Measurements from ENCODE around the gene STN1. TPM values are rescaled to one million over a fixed set of nuclear protein-coding genes. Genes with fewer than 3 reads are reported as not detected.

STN1 gene
- polyA plus RNA-seq, 4 donors: 11.2 to 18.1 (median 14.9) TPM

DNA sequence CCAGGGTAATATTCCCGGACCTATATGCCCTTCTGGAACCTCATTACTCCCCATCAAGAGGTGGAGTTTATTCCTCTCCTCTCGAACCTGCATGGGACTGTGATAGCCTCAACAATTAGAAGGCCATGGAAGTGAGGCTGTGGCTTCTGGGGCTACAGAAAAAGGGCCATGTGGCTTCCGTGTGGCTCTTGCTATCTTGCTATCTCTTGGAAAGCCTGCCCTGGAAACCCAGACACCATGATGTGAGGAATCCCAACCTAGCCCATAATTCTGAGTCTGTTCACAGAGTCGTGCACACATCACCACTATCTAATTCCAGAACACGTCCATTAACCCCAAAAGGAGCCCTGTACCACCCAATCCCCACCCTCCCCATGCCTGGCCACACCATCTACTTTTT is 41.8 kb downstream of the STN1 start:
- no peaks in the 10 kb centered on the region for H3K27me3 ChIP-seq (ENCODE audit: control insufficient read depth in 3 of 3, insufficient read depth in 3 of 3, low read length in 3 of 3)
- peaks cover 6 to 41% (median 15%) of the 10 kb centered on the region in 3 donors for H3K36me3 ChIP-seq (ENCODE audit: control insufficient read depth in 3 of 3, insufficient read depth in 2 of 3, low read depth in 1 of 3, low read length in 3 of 3)
- H3K27ac ChIP-seq (ENCODE audit: low read depth in 1 of 3, low read length in 2 of 3): no peak overlapping the region
- no peaks in the 10 kb centered on the region for H3K4me1 ChIP-seq (ENCODE audit: control insufficient read depth in 3 of 3, insufficient read depth in 2 of 3, low read depth in 1 of 3, low read length in 2 of 3)
- DNase-seq (no peak), FAIRE-seq (no peak)
- WGBS, 3 donors: 84 to 89% (median 88%) methylated on average over 5 of the region's 5 CpGs
- H3K9me3 ChIP-seq (ENCODE audit: control insufficient read depth in 2 of 2, insufficient read depth in 1 of 2, low read depth in 1 of 2, low read length in 1 of 2): no peaks in the 10 kb centered on the region
- no peak overlapping the region for H3K4me3 ChIP-seq (ENCODE audit: low read depth in 1 of 3, low read length in 3 of 3)

DNA sequence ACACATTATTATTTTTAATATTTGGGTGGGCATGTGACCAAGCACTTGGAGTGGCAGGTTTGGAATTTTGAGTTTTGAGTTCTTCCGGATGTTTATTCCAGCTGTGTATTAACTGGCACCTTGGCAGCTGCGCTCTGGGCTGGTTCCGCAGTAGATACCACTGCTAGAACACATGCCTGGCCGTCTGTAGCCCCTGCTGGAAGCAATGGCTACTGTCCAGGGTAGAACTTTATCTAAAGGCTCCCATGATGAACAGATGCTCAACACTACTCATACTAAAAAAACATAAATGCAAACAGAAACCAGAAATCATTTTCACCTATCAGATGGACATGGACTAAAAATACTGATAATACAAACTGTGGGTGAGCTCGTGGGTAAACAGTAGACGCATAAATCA is 43.3 kb downstream of the STN1 start:
- H3K4me1 ChIP-seq (ENCODE audit: control insufficient read depth in 3 of 3, insufficient read depth in 2 of 3, low read depth in 1 of 3, low read length in 2 of 3): no peaks in the 10 kb centered on the region
- H3K9me3 ChIP-seq (ENCODE audit: control insufficient read depth in 2 of 2, insufficient read depth in 1 of 2, low read depth in 1 of 2, low read length in 1 of 2): no peaks in the 10 kb centered on the region
- no peak overlapping the region for H3K27ac ChIP-seq (ENCODE audit: low read depth in 1 of 3, low read length in 2 of 3)
- peaks cover 6 to 33% (median 10%) of the 10 kb centered on the region in 3 donors for H3K36me3 ChIP-seq (ENCODE audit: control insufficient read depth in 3 of 3, insufficient read depth in 2 of 3, low read depth in 1 of 3, low read length in 3 of 3)
- no peaks in the 10 kb centered on the region for H3K27me3 ChIP-seq (ENCODE audit: control insufficient read depth in 3 of 3, insufficient read depth in 3 of 3, low read length in 3 of 3)
- H3K4me3 ChIP-seq (ENCODE audit: low read depth in 1 of 3, low read length in 3 of 3): no peak overlapping the region
- no peak for DNase-seq
- no peak for FAIRE-seq
- 82 to 87% (median 83%) methylated on average over 6 of the region's 6 CpGs for WGBS, 3 donors

DNA sequence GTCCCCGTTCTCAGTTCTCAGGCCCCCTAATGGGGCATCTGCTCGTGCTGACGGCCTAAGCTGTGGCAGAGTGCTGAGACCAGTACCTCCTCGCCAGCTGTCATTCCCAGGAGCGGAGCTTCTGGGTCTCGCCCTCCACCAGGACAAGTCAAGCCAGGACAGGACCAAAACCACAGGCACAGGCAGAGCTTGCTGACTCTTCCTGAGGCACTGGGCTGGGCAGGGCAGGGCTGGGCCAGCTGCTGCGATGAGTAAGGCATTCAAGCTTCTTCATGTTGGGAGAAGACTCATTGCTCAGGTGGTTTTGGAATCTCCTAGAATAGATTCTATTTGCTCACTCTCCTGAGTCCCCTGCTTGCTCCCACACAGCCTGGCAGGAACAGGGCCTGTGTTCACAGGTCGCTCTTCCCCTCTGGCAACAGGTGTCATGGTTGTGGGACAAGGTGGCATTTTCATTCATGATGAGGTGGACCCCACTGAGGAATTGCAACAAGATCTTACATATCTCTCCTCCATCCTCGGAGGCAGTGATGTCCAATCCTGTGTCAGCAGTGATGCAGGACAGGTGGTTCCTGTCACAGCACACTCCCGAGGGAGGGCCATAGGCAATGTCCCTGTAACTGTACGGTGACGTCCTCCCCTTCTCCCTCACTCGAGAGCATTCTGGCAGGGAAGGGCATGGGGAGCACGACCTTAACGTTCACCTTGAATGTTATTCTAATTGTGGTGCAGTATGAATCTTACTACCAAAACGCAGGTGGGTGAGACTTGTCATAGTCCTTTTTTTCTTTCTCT is 45.6 kb downstream of the STN1 start:
- no peaks in the 10 kb centered on the region for H3K27me3 ChIP-seq (ENCODE audit: control insufficient read depth in 3 of 3, insufficient read depth in 3 of 3, low read length in 3 of 3)
- no peaks in the 10 kb centered on the region for H3K9me3 ChIP-seq (ENCODE audit: control insufficient read depth in 2 of 2, insufficient read depth in 1 of 2, low read depth in 1 of 2, low read length in 1 of 2)
- H3K4me3 ChIP-seq (ENCODE audit: low read depth in 1 of 3, low read length in 3 of 3): no peak overlapping the region
- no peak overlapping the region for H3K27ac ChIP-seq (ENCODE audit: low read depth in 1 of 3, low read length in 2 of 3)
- H3K36me3 ChIP-seq (ENCODE audit: control insufficient read depth in 3 of 3, insufficient read depth in 2 of 3, low read depth in 1 of 3, low read length in 3 of 3): peaks cover 0 to 20% (median 2%) of the 10 kb centered on the region in 3 donors
- DNase-seq (no peak), FAIRE-seq (no peak)
- WGBS, 3 donors: 85 to 94% (median 86%) methylated on average over 16 of the region's 16 CpGs
- H3K4me1 ChIP-seq (ENCODE audit: control insufficient read depth in 3 of 3, insufficient read depth in 2 of 3, low read depth in 1 of 3, low read length in 2 of 3): no peaks in the 10 kb centered on the region

DNA sequence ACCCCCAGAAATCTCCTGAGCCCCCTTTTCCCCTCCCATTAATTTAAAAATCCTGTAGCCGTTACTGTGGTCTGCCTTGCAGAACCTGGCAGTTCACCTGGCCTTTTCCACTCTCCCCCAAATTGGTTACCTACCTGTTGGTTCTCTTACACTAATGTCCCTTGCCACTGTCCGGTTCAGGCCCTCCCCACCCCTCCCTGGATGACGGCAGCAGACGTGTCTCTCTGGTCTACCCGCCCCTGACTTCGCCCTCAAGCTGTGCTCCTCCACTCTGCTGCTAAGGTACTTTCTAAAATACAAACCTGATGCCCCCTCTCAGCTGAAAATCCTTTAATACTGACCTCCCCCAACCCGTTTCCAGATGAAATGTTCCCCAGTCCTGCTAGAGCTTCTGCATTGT is 47.0 kb downstream of the STN1 start:
- Histone ChIP-seq H3K9me3 (ENCODE audit: control insufficient read depth in 2 of 2, insufficient read depth in 1 of 2, low read depth in 1 of 2, low read length in 1 of 2) (peaks cover 0 to 4% of the 10 kb centered on the region in 2 donors), H3K4me1 (ENCODE audit: control insufficient read depth in 3 of 3, insufficient read depth in 2 of 3, low read depth in 1 of 3, low read length in 2 of 3) (no peaks in the 10 kb centered on the region), H3K4me3 (ENCODE audit: low read depth in 1 of 3, low read length in 3 of 3) (no peak overlapping the region), H3K27ac (ENCODE audit: low read depth in 1 of 3, low read length in 2 of 3) (no peak overlapping the region), H3K36me3 (ENCODE audit: control insufficient read depth in 3 of 3, insufficient read depth in 2 of 3, low read depth in 1 of 3, low read length in 3 of 3) (peaks cover 0 to 16% (median 2%) of the 10 kb centered on the region in 3 donors), H3K27me3 (ENCODE audit: control insufficient read depth in 3 of 3, insufficient read depth in 3 of 3, low read length in 3 of 3) (no peaks in the 10 kb centered on the region)
- FAIRE-seq: no peak
- DNase-seq: no peak
- WGBS, 3 donors: 84 to 90% (median 89%) methylated on average over 7 of the region's 7 CpGs

DNA sequence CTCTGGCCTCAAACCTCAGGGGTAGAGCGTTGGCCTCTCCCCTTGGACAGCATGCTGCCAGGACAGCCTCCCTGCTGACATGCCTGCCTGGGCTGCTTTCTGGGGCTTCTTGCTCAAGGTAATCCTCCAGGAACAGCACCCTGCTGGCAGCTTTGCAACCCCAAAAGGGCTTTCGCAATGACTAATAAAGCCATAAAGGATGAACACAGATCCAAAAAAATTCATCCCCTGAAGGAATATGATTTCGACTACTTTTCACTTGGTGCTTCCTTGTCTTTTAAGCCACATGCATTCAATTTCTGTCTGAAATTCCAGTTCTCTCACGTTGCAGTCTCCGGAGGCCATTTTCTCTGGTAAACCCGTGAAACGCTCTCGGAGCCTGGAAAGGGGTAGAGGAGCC is 47.5 kb downstream of the STN1 start:
- FAIRE-seq: no peak
- H3K27ac ChIP-seq (ENCODE audit: low read depth in 1 of 3, low read length in 2 of 3): no peak overlapping the region
- no peaks in the 10 kb centered on the region for H3K4me1 ChIP-seq (ENCODE audit: control insufficient read depth in 3 of 3, insufficient read depth in 2 of 3, low read depth in 1 of 3, low read length in 2 of 3)
- no peak overlapping the region for H3K4me3 ChIP-seq (ENCODE audit: low read depth in 1 of 3, low read length in 3 of 3)
- peaks cover 0 to 16% (median 2%) of the 10 kb centered on the region in 3 donors for H3K36me3 ChIP-seq (ENCODE audit: control insufficient read depth in 3 of 3, insufficient read depth in 2 of 3, low read depth in 1 of 3, low read length in 3 of 3)
- no peak for DNase-seq
- WGBS, 3 donors: 79 to 84% (median 84%) methylated on average over 8 of the region's 8 CpGs
- no peaks in the 10 kb centered on the region for H3K27me3 ChIP-seq (ENCODE audit: control insufficient read depth in 3 of 3, insufficient read depth in 3 of 3, low read length in 3 of 3)
- peaks cover 0 to 8% of the 10 kb centered on the region in 2 donors for H3K9me3 ChIP-seq (ENCODE audit: control insufficient read depth in 2 of 2, insufficient read depth in 1 of 2, low read depth in 1 of 2, low read length in 1 of 2)

DNA sequence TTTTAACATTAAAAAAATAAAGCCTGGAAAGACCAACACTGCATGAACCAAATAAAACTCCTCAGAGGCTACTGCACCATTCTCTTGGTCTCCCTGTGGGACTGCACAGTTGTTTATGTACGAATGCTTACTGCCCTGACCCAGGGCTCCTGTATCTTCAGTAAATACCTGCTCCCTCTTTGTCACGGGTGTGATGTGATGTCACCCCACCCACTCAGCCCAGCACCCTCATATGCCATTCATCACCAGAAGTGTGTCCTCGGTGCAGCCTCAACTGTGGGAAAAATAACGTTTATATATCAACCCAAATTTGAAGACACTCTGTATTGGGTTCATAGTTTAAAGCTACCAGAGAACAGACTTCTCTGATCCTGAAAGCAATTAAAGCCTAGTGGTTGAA is 48.6 kb downstream of the STN1 start:
- 60 to 69% (median 61%) methylated on average over 4 of the region's 4 CpGs for WGBS, 3 donors

DNA sequence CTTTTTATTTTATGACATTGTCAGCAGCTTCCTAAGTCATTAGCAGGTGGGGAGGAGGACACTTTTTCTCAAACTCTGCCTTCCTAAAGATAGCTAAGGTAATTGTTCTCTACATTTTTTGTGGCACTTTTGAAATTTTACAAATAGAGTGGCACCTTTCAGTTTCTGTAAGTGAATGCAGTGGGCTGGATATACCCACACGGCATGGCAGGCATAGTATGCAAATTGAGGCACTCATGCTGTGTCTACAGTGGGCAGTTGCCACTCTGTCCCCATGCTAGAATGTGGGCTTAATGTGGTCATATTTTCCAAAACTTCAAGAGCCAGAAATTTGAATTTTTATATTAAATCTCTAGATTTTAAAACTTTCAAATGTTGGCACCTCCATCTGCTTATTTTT is 49.8 kb downstream of the STN1 start:
- no peak overlapping the region for H3K27ac ChIP-seq (ENCODE audit: low read depth in 1 of 3, low read length in 2 of 3)
- no peak overlapping the region for H3K4me3 ChIP-seq (ENCODE audit: low read depth in 1 of 3, low read length in 3 of 3)
- no peaks in the 10 kb centered on the region for H3K4me1 ChIP-seq (ENCODE audit: control insufficient read depth in 3 of 3, insufficient read depth in 2 of 3, low read depth in 1 of 3, low read length in 2 of 3)
- DNase-seq: no peak
- H3K9me3 ChIP-seq (ENCODE audit: control insufficient read depth in 2 of 2, insufficient read depth in 1 of 2, low read depth in 1 of 2, low read length in 1 of 2): peaks cover 0 to 16% of the 10 kb centered on the region in 2 donors
- no peak for FAIRE-seq
- no peaks in the 10 kb centered on the region for H3K27me3 ChIP-seq (ENCODE audit: control insufficient read depth in 3 of 3, insufficient read depth in 3 of 3, low read length in 3 of 3)
- H3K36me3 ChIP-seq (ENCODE audit: control insufficient read depth in 3 of 3, insufficient read depth in 2 of 3, low read depth in 1 of 3, low read length in 3 of 3): peaks cover 0 to 12% (median under 1%) of the 10 kb centered on the region in 3 donors
- WGBS, 3 donors: 61 to 81% (median 70%) methylated on average over 1 of the region's 1 CpG

More for the DNA sequence above, 48.6 kb downstream of the STN1 start:
- Histone ChIP-seq H3K4me3 (ENCODE audit: low read depth in 1 of 3, low read length in 3 of 3) (no peak overlapping the region), H3K4me1 (ENCODE audit: control insufficient read depth in 3 of 3, insufficient read depth in 2 of 3, low read depth in 1 of 3, low read length in 2 of 3) (no peaks in the 10 kb centered on the region), H3K9me3 (ENCODE audit: control insufficient read depth in 2 of 2, insufficient read depth in 1 of 2, low read depth in 1 of 2, low read length in 1 of 2) (peaks cover 0 to 16% of the 10 kb centered on the region in 2 donors), H3K36me3 (ENCODE audit: control insufficient read depth in 3 of 3, insufficient read depth in 2 of 3, low read depth in 1 of 3, low read length in 3 of 3) (peaks cover 0 to 16% (median 2%) of the 10 kb centered on the region in 3 donors), H3K27me3 (ENCODE audit: control insufficient read depth in 3 of 3, insufficient read depth in 3 of 3, low read length in 3 of 3) (no peaks in the 10 kb centered on the region), H3K27ac (ENCODE audit: low read depth in 1 of 3, low read length in 2 of 3) (no peak overlapping the region)
- FAIRE-seq: no peak
- no peak for DNase-seq

DNA sequence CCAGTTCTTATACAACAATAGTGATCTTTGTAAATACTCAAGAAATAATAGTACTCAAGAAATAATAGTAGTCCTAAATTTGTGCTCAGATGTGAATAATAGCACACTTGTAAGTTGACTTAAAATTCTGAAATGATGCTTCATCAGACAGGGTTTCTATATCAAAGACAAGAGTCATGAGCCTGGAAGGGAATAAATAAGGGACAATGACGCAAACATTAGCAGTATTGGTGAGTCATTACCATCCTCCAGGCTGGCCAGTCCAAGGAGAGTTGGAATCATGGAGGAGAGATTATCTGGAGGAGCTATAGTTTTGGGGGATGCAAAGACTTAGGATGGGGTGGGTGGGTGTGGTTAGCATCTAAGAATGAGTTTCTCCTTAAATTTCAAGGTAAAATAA is 56.5 kb downstream of the STN1 start:
- H3K27me3 ChIP-seq (ENCODE audit: control insufficient read depth in 3 of 3, insufficient read depth in 3 of 3, low read length in 3 of 3): no peaks in the 10 kb centered on the region
- WGBS, 3 donors: 86 to 94% (median 89%) methylated on average over 1 of the region's 1 CpG
- FAIRE-seq: no peak
- H3K4me3 ChIP-seq (ENCODE audit: low read depth in 1 of 3, low read length in 3 of 3): no peak overlapping the region
- peaks cover 0 to 16% of the 10 kb centered on the region in 2 donors for H3K9me3 ChIP-seq (ENCODE audit: control insufficient read depth in 2 of 2, insufficient read depth in 1 of 2, low read depth in 1 of 2, low read length in 1 of 2)
- peaks cover 0 to 5% (median 0%) of the 10 kb centered on the region in 3 donors for H3K4me1 ChIP-seq (ENCODE audit: control insufficient read depth in 3 of 3, insufficient read depth in 2 of 3, low read depth in 1 of 3, low read length in 2 of 3)
- DNase-seq: no peak
- no peaks in the 10 kb centered on the region for H3K36me3 ChIP-seq (ENCODE audit: control insufficient read depth in 3 of 3, insufficient read depth in 2 of 3, low read depth in 1 of 3, low read length in 3 of 3)
- no peak overlapping the region for H3K27ac ChIP-seq (ENCODE audit: low read depth in 1 of 3, low read length in 2 of 3)
